C4-2B (cell line): ENCODE data around the gene HS2ST1.

Experiments used
- H3K27ac ChIP-seq: fragments of 450-650 bp; 2 replicates; pipeline ENCODE4 v1.5.1; 2017
- ZFX ChIP-seq: fragments of 450-650 bp; IDR thresholded peaks from 2 replicates; pipeline ENCODE4 v1.6.1; 2017
- TF ChIP-seq, protein P1 (sequence below): fragments of 450-650 bp; conservative IDR thresholded peaks from 2 replicates; pipeline ENCODE4 v1.5.1; 2017; ENCODE audit warnings: mild to moderate bottlenecking

Gene HS2ST1

GRCh38 chr1:87149241-87150041, 235.0 kb downstream of the HS2ST1 start:
- H3K27ac ChIP-seq = no peak overlapping the region

GRCh38 chr1:87150143-87150542, 235.7 kb downstream of the HS2ST1 start:
- TF ChIP-seq, protein P1, sequence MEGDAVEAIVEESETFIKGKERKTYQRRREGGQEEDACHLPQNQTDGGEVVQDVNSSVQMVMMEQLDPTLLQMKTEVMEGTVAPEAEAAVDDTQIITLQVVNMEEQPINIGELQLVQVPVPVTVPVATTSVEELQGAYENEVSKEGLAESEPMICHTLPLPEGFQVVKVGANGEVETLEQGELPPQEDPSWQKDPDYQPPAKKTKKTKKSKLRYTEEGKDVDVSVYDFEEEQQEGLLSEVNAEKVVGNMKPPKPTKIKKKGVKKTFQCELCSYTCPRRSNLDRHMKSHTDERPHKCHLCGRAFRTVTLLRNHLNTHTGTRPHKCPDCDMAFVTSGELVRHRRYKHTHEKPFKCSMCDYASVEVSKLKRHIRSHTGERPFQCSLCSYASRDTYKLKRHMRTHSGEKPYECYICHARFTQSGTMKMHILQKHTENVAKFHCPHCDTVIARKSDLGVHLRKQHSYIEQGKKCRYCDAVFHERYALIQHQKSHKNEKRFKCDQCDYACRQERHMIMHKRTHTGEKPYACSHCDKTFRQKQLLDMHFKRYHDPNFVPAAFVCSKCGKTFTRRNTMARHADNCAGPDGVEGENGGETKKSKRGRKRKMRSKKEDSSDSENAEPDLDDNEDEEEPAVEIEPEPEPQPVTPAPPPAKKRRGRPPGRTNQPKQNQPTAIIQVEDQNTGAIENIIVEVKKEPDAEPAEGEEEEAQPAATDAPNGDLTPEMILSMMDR = no peak
- TF ChIP-seq ZFX = no peak
- H3K27ac ChIP-seq = no peak overlapping the region

More at GRCh38 chr1:87149241-87150041, 235.0 kb downstream of the HS2ST1 start:
- no peak for TF ChIP-seq ZFX
- TF ChIP-seq, protein P1 = no peak

GRCh38 chr1:87151500-87152421, 237.3 kb downstream of the HS2ST1 start:
- no peak for TF ChIP-seq ZFX
- TF ChIP-seq, protein P1 = no peak
- H3K27ac ChIP-seq = no peak overlapping the region

DNA sequence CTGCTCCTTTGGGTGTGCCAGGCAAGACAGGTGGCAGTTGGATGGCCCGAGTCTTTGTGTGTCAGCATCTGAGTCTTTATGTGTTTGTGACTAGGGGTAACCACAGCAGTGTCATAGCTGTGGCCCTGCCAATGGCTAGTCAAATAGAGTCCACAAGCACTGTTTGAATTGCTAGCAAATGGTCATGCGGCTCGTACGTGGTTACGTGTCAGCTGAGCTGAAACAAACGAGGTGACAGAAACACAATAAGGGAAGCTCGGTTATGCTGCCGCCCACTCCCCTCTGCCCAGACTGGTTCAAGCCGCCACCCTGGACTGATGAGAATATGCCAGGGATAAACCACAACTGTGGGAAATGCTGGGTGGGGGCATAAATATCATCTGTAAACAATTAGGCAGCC, 239.9 kb downstream of the HS2ST1 start:
- TF ChIP-seq, protein P1 = no peak
- TF ChIP-seq ZFX = no peak

GRCh38 chr1:87155170-87155569, 240.7 kb downstream of the HS2ST1 start:
- TF ChIP-seq ZFX = no peak
- TF ChIP-seq, protein P1 = no peak
- H3K27ac ChIP-seq = no peak overlapping the region

More for the DNA sequence above, 239.9 kb downstream of the HS2ST1 start:
- no peak overlapping the region for H3K27ac ChIP-seq

- no peak overlapping the region for H3K27ac ChIP-seq
- TF ChIP-seq, protein P1 = no peak
- no peak for TF ChIP-seq ZFX
Observed at GRCh38 chr1:87155648-87156047, 241.2 kb downstream of the HS2ST1 start.

- TF ChIP-seq, protein P1 = no peak
- H3K27ac ChIP-seq = no peak overlapping the region
Observed at GRCh38 chr1:87156124-87156523, 241.7 kb downstream of the HS2ST1 start.
